Loucy (cell line): ENCODE results near the gene C16orf74.

Experiments used
- CTCF ChIP-seq: fragments of 200-600 bp; sonication (generic); conservative IDR thresholded peaks from 2 replicates; pipeline ENCODE4 v1.5.1; 2014; ENCODE audit warnings: mild to moderate bottlenecking, antibody characterized with exemption, low read length
- EZH2phosphoT487 ChIP-seq: fragments of 200-600 bp; IDR thresholded peaks from 2 replicates; pipeline ENCODE4 v1.6.1; 2018; ENCODE audit warnings: antibody characterized with exemption, mild to moderate bottlenecking, moderate library complexity, borderline replicate concordance

- no peak for TF ChIP-seq CTCF
- TF ChIP-seq EZH2phosphoT487, result no peak
Observed at GRCh38 chr16:85680352-85680944, 70.4 kb downstream of the C16orf74 start.
